Activated T-cell treated with anti-CD3 and anti-CD28 coated beads for 24 hours (primary cell): ENCODE results near the gene CTRB1.
"Not testable (repeated sequence)": the region's sequence is repeated elsewhere in the genome, so short reads cannot be mapped to it uniquely, and the experiment has no call there.

ENCODE experiments used
- DNase-seq: peaks from one replicate; pipeline ENCODE4 v3.0.0-alpha.2; 2020; ENCODE audit warnings: low read depth

The CTRB1 gene

DNA sequence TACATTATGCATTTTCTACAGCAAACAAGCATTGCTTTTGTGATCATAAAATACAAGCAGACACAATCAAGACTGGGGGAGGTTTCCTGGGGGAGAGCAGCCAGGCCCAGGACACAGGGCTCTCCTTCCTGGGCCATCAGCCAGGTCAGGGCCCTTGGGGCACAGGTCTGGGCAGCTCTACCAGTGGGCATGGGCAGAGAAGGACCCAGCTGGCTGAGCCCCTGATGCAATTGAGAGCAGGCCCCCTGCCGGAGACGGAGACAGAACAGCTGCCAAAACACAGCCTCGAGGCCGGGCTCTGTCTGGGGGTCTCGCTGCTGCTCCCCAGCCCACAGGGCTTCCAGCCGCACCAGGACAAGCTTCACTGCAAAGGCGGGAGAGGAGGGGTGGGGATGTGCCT lies 21.8 kb downstream of the CTRB1 start:
- DNase-seq, result not testable (repeated sequence)

DNA sequence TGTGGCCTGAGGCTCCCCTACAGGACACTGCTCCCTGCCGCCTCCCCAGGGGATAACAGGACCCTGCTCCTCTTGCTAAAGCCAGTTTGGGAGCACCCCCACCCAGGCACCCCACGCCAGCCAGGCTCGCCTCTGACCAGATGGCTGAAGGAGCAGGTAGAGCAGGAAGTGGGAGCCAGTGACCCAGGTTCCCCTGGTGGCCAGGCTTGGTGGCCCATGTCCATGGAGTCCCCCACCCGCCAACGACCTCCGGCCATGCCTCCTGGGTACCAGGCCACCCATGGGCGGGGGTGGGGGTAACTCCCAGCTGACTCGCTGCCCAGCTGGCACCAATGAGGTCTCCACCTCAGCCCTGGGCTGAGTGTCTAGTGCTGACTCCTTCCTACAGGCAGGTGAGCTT lies 22.6 kb downstream of the CTRB1 start:
- no peak for DNase-seq

DNA sequence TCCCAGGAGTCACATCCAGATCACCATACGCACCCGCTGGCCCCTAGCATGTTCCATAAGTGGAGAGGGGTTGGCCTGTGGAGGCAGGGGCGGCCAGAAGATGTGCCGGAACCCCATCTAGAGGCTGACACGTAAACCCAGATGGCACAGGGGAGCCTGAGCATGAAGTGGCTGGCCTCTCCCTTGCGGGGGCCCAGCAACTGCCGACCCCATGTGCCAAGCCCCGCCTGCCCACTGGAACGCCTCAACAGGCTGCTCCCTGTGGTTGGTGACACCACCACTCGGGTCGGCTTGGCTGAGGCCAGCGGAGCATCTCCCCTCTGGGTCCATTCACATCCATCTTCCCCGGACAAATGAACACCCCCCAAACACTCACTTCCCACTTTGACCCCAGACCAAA lies 23.2 kb downstream of the CTRB1 start:
- no peak for DNase-seq

DNA sequence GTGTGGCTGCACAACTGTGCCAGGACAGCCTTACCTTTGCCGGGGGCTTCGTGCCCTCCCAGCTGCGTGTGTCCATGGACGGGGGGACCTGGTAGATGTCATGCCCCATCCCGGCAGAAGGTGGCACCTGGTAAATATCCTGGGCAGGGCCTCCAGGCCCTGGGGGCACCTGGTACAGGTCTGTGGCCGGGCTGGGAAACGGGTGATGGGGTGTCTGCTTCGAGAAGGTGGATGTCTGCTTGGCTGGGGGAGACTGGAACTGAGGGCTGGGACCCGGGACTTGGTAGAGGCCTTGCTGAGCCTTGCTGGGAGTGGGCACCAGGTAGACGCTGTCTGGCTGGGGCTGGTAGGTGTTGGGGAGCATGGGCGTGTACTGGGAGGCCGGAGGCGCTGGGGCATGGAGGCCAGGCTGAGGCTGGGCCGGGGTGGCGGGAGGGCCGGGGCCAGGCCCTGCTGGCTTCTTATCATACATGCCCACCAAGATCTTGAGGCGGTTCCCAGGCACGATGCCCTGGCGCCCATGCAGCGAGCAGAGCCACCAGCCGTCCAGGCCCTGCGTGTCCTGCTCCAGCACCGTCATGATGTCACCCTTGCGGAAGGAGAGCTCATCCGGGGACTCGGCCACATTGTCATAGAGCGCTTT lies 23.8 kb downstream of the CTRB1 start:
- not testable (repeated sequence) for DNase-seq

DNA sequence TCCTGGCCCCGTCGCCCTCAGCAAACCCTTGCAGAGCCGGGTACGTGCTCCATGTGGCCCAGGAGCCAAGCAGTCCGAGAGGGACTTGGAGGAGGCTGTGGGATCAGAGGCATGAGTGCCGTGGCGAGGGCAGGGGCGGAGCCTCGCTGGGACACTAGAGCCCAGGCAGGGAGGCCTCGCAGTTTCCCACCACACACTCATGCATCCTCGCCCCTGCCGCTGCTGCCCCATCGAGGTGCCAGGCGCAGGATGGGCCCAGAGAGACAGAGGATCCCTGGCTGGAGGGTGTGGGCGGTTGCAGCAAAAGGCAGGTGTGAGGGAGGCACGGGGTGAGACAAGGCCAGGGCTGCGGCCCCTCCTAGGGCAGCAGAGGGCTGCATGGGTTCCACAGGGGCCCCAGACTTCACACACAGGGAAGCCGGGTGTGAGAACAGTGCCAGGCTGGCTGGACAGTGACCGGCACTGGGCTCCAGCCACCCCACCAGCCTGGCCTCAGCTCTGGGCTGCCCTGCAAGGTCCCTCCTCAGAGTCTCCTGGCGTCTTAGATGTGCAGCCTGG lies 25.0 kb downstream of the CTRB1 start:
- no peak for DNase-seq

DNA sequence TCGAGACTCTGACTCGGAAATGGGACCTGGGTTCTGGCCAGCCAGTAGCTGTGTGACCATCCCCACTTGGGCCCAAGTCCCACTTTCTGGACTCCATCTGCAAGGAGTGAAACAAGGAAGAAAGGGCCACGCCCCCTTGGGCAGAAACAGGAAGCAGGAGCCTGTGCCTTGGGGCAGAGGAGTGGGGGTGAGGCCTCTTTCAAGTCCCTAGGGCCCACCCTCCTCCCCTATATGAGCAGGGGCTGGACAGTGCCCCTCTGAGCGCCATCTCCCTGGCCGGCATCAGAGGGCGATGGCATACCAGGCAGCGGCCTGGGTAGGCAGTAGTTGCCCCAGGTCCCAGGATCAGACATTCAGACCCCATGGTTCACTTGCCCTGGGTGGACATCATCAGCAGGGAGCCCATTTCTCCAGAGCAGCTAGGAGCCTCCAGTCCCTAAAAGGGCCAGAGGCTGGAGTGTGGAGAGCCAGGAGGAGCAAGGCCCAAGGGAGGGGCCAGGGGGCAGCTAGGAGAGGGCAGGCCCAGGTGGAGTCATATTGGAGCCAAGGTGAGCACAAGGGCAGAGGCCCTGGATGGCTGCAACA lies 25.5 kb downstream of the CTRB1 start:
- DNase-seq, result no peak

DNA sequence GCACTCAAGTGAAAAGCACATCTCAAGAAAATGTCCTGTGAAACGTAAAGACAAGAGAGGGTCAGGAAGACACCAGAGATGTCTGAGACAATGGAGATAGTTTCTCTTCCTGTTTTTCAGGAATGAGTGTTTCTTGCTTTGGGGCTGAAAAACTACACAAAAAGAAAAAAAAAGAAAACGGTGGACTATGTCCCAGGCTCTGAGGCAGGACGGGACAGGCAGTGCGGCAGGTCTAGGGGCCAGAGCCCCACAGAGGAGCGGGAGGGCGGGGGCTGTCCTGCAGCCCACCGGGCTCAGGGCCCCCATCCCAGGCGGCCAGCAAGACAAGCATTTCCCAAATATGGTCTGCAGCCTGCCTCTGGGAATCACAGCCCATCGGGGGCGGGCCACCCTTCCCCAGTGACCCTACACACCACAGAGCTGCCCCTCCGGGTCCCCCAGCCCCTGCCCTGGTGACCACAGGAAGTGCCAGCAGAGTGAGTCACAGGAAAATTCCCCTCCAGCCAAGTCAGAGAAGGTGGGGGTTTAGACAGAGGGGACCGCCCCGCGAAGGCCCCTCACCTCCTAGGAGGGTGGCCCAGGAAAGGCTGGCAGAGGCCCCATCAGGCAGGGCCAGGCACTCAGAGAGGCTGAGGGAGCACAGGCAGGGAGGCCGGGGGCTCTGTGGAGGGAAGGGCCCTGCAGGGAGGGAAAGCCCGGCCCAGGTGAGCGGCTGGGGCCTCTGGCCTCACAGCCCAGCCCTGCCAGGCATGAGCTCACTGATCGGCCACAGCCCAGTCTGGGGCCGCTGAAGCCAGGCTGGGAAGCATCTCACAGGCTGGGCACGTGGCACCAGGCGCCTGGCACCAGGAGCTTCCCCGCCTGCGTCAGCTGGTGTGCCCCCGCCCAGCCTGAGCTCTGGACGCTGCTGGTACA lies 26.3 kb downstream of the CTRB1 start:
- no peak for DNase-seq

DNA sequence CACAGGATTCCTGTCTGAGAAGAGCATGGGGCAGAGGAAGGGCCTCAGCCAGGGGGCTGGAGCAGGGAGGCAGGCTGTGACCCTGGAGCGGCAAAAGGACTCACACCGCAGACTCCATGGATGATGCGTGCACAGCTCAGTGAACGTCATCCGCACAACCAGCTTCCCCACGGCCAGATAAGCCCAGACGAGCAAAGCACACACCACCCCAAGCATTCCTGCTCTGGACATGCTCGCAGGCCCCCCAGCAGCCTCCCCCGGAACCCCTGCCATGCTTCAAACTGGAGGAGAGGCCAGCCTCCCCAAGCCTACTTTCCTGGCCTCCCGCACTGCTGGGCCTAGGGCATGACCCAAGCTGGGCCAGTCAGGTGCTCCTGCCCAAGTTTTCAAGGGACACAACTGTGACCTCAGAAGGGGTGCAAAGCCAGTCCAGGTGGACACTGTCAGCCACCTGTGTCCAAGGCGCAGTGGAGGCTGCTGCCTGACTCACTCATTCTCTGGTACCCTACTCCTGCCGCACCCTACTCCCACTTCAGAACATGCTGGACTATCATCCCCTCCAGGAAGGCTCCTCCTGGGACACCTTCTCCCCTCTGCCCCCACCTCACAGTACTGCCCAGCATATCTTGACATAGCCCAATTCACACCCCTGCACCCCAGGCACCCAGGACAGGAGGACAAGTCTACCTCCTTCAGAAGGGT lies 27.9 kb downstream of the CTRB1 start:
- DNase-seq, result no peak

DNA sequence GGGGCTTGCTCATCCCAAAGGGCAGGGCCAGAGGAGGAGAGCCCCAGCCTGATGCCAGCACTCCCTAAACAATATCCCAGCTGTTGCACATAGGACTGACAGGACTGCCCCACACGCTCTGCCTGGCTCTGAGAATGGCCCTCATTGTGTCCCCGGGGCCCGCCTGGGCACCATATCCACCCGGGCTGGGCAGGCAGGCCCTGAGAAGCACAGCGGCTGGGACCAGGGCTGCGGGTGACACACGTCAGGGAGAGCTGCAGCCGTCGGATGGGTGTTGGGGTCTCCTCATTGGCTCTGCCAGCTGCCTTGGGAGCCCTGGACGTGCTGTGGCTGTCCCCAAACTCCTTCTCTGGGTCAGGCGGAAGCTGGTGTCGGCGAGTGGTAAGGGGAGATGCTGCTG lies 28.5 kb downstream of the CTRB1 start:
- no peak for DNase-seq

DNA sequence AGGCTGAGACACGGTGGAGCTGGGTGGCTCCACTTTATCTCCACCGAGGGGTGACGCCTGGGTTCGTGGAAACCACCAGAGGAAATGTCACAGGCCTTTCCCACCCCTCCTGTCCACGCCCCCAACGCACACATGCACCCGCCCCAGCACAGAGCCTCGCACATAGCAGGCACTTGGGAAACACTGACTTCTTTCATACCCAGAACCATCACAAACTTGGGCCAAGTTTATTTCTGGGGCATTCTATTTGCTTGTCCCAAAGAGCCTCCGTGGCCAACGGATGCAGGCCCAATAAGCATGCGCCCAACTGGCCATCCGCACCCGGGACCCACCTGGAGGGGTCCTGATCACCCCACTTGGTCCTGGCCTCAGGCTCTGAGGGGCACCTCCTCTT lies 29.4 kb downstream of the CTRB1 start:
- no peak for DNase-seq

DNA sequence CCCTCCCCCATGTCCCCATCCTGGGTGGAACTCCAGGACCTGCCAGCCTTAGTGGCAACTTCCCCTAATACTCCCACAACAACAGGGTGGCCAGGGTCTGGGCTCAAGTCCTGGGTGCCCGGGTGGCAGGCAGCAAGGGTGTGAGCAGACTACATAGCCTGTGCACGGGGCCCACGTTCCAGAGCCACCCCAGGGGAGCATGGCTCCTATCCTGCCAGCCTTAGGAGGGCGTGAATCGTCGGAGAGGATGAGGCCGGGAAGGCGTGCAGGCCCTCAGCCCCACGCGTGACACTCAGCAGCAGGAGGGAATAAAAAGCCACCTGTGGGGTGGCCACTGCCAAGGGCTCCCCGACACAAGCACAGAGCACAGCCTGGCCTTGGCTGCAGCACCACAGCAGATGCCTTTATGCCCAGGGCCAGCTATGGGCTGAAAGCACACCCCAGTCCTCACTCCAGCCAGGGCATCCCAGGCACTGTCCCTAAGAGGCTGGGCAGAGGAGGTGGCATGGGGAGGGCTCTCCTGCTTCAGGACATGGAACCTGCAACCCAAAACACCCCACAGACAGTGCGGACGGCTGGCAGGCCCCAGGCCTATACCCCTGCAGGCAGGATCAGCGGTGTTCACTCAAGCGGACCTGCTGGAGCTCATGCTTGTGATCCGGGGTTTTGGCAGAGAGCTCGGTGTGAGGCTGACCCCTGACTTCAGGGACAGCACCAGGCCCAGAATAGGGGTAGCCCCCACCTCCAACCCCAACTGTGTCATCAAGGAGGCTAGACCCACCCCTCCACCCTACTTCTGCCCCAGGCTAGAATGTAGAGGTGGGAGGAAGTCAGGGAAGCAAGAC lies 30.0 kb downstream of the CTRB1 start:
- DNase-seq, result no peak

DNA sequence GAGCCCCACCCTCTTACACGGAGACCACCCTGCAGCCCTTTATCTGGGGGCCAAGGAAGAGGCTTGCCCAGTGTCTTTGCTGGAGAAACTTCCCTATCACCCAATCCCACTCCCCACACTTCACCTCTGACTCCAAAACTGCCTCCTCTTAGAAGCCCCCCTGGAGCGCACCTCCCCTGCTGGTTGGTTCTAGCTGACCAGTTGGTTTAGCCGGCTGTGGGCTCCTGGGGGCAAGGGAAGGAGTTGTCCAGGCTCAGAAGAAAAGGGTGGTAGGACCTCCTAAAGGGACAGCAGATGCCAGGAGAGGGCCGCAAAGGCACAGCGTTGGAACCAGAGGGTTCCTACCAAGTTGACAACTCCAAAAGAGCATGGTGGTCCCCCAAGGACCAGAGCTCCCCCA lies 30.7 kb downstream of the CTRB1 start:
- no peak for DNase-seq

DNA sequence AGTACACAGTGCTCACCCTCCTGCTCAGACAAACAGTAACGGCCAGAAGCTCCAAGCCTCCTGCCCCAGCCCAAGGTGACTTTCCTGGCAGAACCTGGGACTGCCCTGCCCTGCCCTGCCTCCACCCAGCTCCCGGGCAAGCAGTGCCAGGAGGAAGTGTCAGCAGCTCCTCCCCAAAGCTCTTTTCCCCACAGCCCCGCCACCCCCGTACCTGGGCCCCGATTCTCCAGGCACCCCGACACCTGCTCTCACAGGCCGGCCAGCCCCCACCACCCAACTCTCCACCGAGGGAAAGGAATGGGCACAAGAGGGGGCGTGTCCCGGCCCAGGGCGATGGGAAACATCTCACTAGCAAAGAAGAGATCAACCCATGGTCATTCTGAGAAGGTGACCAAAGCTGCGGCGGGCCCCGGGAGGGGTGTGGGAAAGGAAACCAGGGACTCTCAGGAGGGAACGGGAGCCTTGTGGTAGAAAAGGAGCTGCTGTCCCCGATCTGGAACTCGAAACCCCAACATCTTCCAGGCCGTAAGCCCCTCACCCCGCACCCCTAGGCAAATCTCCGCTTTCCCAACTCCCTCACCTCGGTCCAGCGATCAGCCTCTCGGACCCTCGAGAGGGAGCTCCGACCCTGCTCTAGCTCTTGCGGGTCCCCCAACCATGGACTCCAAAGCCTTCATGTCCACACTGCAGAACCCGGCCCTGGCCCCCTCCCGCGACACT lies 31.5 kb downstream of the CTRB1 start:
- no peak for DNase-seq

DNA sequence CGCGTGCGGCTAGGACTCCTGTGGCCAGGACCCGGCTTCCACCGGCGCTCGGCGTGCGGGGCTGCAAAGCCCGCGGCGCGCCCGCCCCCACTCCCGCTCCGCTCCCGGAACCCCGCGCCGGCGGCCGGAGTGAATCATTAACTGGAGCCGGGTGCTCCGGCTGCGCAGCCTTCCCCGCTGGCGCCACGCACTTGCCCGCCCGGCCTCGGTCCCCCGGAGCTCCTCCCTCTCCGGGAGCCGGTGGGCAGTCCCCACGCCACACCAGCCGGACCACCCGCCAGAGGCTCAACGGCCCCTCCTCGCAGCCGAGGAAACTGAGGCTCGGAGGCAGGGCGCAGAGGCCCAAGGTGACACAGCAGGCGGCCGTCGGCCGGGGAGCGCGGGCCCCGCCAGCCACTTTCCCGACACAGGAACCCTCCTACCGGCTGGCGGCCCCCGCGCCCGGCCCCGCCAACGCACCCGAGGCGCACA lies 32.1 kb downstream of the CTRB1 start:
- DNase-seq, result no peak

DNA sequence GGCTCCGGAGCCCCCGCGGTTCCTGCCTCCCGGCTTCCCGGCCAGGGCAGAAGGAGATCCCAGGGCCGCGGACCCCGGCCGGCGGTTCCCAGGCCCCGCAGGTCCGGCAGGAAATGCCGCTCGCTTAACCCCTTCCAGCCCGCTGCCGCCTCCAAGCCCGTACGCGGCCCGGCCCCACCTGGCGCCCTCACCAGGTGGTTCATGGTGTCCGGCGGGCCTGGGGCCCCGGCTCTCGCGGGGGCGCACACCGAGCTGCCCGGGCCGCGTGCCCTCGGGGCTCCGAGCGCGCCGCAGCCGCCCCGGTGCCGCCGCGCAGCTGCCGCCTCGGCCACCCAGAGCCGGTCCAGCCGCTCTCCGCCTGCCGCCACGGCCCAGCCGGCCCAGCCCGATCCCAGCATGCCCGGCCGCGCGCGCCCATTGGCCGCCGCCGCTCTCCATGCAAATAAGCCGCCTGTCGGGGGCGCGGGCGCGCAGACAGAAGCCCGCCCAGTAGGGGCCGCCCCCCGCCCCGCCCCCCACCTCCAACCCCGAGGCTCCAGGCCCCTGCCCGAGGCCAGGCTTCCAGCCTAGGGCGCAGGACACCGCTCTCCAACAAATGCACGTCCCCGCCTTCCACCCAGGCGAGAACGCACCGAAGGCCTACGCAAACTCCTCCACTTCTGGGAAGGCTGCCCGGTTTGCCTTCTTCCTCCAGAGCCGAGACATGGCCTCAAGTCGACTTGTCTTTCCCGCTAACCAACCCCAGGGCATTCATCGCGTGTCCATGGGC lies 32.7 kb downstream of the CTRB1 start, which contains the start of gene BCAR1:
Gene BCAR1, minus strand, starts transcription at position 345 of the 769 bp plus-strand sequence. Its CDS starts 142 bp downstream, at position 203.
- DNase-seq, result no peak

DNA sequence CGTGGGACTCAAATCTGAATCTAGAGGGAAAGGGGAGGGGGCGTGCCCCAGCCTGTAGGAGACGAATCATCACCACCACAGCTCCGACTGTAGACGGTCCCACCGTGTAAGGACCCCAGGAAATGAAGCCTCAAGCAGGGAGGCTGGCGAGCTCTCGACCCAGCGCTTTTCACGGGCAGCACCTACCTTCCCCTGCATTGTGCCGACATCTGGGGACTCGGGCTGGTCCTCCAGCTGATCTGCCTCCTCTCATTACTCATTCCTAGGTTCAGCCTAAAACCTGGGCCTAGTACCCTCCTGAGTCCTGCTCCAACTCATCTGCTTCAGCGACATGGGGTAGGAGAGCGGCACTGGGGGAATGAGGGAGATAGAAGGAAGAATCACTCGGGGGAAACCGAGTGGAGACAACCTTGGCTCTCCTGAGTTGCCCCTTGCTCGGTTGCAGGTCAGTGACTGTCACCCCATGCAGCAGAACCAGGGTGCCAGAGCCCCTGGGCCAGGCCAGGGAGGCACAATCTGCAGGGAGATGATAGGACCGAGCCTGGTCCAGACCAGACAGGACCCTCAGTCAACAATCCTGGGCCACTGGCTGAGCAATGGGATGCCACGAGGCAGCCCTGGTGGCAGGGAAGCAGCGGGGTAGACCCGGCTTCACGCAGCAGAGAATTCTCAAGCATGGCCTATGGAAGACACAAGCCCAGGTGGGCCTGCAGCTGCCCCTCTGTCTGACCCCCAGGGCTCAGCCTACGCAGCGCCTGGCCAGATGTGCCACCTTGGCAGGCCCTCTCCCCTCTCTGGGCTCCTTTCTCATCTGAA lies 33.5 kb downstream of the CTRB1 start:
- DNase-seq, result no peak

DNA sequence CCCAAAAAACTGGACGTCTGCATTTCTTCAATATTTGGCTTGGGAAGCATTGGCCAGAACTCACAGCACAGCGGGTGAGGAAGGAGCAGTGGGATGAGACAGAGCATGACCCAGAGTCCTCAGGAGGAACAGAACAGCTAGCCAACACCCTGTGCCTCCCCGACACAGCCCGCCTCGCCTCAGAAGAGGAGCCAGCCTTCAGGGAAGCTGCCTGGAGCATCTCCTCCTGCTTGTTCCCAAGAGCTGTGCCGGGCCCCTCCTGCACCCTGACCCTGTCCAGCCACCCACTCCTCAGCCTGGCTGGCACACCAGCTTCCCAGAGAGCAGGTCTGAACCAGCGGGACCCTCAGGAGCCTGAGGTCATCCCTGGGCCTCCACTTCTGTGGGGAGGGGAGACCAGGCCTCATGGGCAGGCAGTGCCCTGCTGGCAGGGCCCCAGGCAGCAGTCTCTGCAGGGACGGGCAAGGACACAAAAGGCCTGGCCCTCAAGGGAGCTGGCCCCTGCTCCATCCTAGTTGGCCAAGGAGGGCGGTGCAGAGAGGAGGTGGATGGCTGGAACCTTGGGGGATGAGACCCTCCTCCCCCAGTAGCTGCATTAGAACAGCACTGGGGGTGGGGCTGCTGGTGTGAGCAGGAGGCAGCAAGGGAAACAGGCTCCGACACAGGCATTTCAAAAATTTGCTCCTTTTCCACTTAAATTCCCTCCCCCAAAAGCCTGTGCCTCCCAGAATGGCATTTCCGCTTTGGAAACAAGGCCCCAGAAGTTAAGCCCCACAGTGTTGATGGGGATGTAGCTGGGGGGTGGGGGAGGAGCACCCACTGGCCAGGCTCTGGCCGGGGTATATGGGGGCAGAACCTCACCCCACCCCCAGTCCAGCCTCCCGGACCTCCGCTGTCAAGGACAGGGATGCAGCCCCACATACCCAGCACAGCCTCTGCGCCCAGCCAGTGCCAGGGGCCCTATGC lies 34.4 kb downstream of the CTRB1 start:
- DNase-seq, result no peak
